IMR-90 (cell line): ENCODE data around the gene ATXN10. TPM values are rescaled to one million over a fixed set of nuclear protein-coding genes. Genes with fewer than 3 reads are reported as not detected.

ENCODE experiments used
- ATAC-seq: fragments of 200-7000 bp; cut with Tn5 transposase; 2 replicates; pipeline ENCODE4 v1.9.1; 2020; ENCODE audit warnings: low read depth, mild to moderate bottlenecking, moderate library complexity
- BruUV-seq: library from RNA; stranded (reverse); fragments of 400-500 nt; replicated peaks from 2 replicates; lab custom pipeline; 2021; lab: Mats Ljungman, UMichigan
- CTCF ChIA-PET: fragments of 300-600 bp; formaldehyde crosslinking; extraction: SDS; loops from one replicate; lab custom pipeline; 2021; ENCODE audit warnings: antibody characterized with exemption; lab: Yijun Ruan, JAX
- POLR2A ChIA-PET: fragments of 300-600 bp; sonication (Branson Sonifier 250); formaldehyde crosslinking; loops from one replicate; lab custom pipeline; 2022; ENCODE audit warnings: antibody characterized with exemption; ENCODE audit not compliant: unreplicated experiment; lab: Charles Lee
- DNase-seq: peaks from one replicate; pipeline ENCODE4 v3.0.0; 2013
- H2AFZ ChIP-seq: replicated peaks from 2 replicates; pipeline ENCODE3; 2013; ENCODE audit warnings: low read length, mild to moderate bottlenecking; ENCODE audit not compliant: poor library complexity
- H2AK5ac ChIP-seq: 2 replicates; pipeline ENCODE4 v1.6.1; 2013; ENCODE audit warnings: low read depth, low read length, inconsistent platforms
- H2AK9ac ChIP-seq: replicated peaks from 2 replicates; pipeline ENCODE3; 2013; ENCODE audit warnings: mild to moderate bottlenecking, low read depth, low read length, moderate library complexity; ENCODE audit not compliant: poor library complexity
- H2BK120ac ChIP-seq: 2 replicates; pipeline ENCODE4 v1.6.1; 2013; ENCODE audit warnings: low read depth, low read length, inconsistent platforms
- H2BK15ac ChIP-seq: 3 replicates; pipeline ENCODE4 v1.6.1; 2013; ENCODE audit warnings: low read depth, low read length, inconsistent platforms
- H2BK20ac ChIP-seq: 2 replicates; pipeline ENCODE4 v1.6.1; 2013; ENCODE audit warnings: low read depth, mild to moderate bottlenecking, inconsistent platforms, low read length, moderate library complexity
- H2BK5ac ChIP-seq: 2 replicates; pipeline ENCODE4 v1.6.1; 2013; ENCODE audit warnings: mild to moderate bottlenecking, low read depth, low read length, inconsistent platforms; ENCODE audit not compliant: poor library complexity, severe bottlenecking
- H3K14ac ChIP-seq: replicated peaks from 2 replicates; pipeline ENCODE4 v1.6.1; 2013; ENCODE audit warnings: low read depth, low read length, inconsistent platforms
- H3K18ac ChIP-seq: 2 replicates; pipeline ENCODE4 v1.6.1; 2013; ENCODE audit warnings: low read depth, low read length, control low read depth
- H3K23ac ChIP-seq: 2 replicates; pipeline ENCODE4 v1.6.1; 2013; ENCODE audit warnings: low read depth, low read length, inconsistent platforms
- H3K27ac ChIP-seq: 2 replicates; pipeline ENCODE4 v1.5.1; 2013; ENCODE audit warnings: mild to moderate bottlenecking, control low read depth, low read length; ENCODE audit not compliant: insufficient read depth
- H3K27me3 ChIP-seq: 2 replicates; pipeline ENCODE4 v1.6.1; 2013; ENCODE audit warnings: low read length; ENCODE audit not compliant: control insufficient read depth, insufficient read depth
- H3K36me3 ChIP-seq: 2 replicates; pipeline ENCODE4 v1.6.1; 2013; ENCODE audit warnings: low read length, mixed read lengths; ENCODE audit not compliant: control insufficient read depth, insufficient read depth
- H3K4ac ChIP-seq: 2 replicates; pipeline ENCODE4 v1.6.1; 2013; ENCODE audit warnings: low read depth, low read length, inconsistent platforms
- H3K4me1 ChIP-seq: 2 replicates; pipeline ENCODE4 v1.6.1; 2013; ENCODE audit warnings: low read length, mixed read lengths; ENCODE audit not compliant: control insufficient read depth, insufficient read depth
- H3K4me2 ChIP-seq: 2 replicates; pipeline ENCODE4 v1.6.1; 2013; ENCODE audit warnings: low read depth, mild to moderate bottlenecking, control low read depth, low read length, moderate library complexity
- H3K4me3 ChIP-seq: 2 replicates; pipeline ENCODE4 v1.5.1; 2013; ENCODE audit warnings: low read depth, mild to moderate bottlenecking, control low read depth, low read length, moderate library complexity; ENCODE audit not compliant: insufficient read depth
- H3K56ac ChIP-seq: 2 replicates; pipeline ENCODE4 v1.6.1; 2013; ENCODE audit warnings: low read length, inconsistent platforms; ENCODE audit not compliant: insufficient read depth; ENCODE audit errors: extremely low read depth
- H3K79me1 ChIP-seq, 2 experiments: 2 replicates each; pipeline ENCODE4 v1.6.1; 2013; ENCODE audit warnings: low read length in 2 of 2, inconsistent platforms in 1 of 2, low read depth in 1 of 2
- H3K9ac ChIP-seq: 2 replicates; pipeline ENCODE4 v1.6.1; 2013; ENCODE audit warnings: low read depth, low read length, control low read depth
- H3K9me1 ChIP-seq: 2 replicates; pipeline ENCODE4 v1.6.1; 2013; ENCODE audit warnings: low read length, inconsistent platforms; ENCODE audit not compliant: insufficient read depth
- H3K9me3 ChIP-seq: 2 replicates; pipeline ENCODE4 v1.6.1; 2013; ENCODE audit warnings: low read length; ENCODE audit not compliant: control insufficient read depth, insufficient read depth
- H4K20me1 ChIP-seq: 2 replicates; pipeline ENCODE4 v1.6.1; 2013; ENCODE audit warnings: low read length, inconsistent platforms; ENCODE audit not compliant: insufficient read depth
- H4K5ac ChIP-seq: 2 replicates; pipeline ENCODE4 v1.6.1; 2013; ENCODE audit warnings: mild to moderate bottlenecking, low read depth, low read length, control low read depth
- H4K8ac ChIP-seq, 2 experiments: 2 replicates each; pipeline ENCODE4 v1.6.1; 2013; ENCODE audit warnings: low read depth in 2 of 2, low read length in 2 of 2, control low read depth in 1 of 2, inconsistent platforms in 1 of 2
- H4K91ac ChIP-seq: 2 replicates; pipeline ENCODE4 v1.6.1; 2013; ENCODE audit warnings: low read depth, low read length, inconsistent platforms; ENCODE audit not compliant: insufficient read depth
- BHLHE40 ChIP-seq: fragments of 150-350 bp; IDR thresholded peaks from 2 replicates; pipeline ENCODE4 v1.6.1; 2016; ENCODE audit warnings: mild to moderate bottlenecking, low read depth, low read length
- CEBPB ChIP-seq: IDR thresholded peaks from 2 replicates; pipeline ENCODE4 v1.6.1; 2012; ENCODE audit warnings: low read depth, low read length, improper control_type of control experiment
- ELK1 ChIP-seq: fragments of 150-350 bp; IDR thresholded peaks from 2 replicates; pipeline ENCODE4 v1.6.1; 2016; ENCODE audit warnings: low read depth, mild to moderate bottlenecking, low read length, moderate library complexity, borderline replicate concordance
- FOS ChIP-seq: fragments of 150-350 bp; IDR thresholded peaks from 2 replicates; pipeline ENCODE4 v1.6.1; 2016; ENCODE audit warnings: low read depth, low read length
- MAFK ChIP-seq: IDR thresholded peaks from 2 replicates; pipeline ENCODE4 v1.6.1; 2012; ENCODE audit warnings: low read depth, low read length, improper control_type of control experiment
- MAZ ChIP-seq: IDR thresholded peaks from 2 replicates; pipeline ENCODE4 v1.6.1; 2012; ENCODE audit warnings: low read depth, mild to moderate bottlenecking, low read length, improper control_type of control experiment, moderate library complexity, borderline replicate concordance
- RCOR1 ChIP-seq: IDR thresholded peaks from 2 replicates; pipeline ENCODE4 v1.6.1; 2012; ENCODE audit warnings: mild to moderate bottlenecking, low read length, improper control_type of control experiment; ENCODE audit not compliant: insufficient replicate concordance
- RFX5 ChIP-seq: IDR thresholded peaks from 2 replicates; pipeline ENCODE4 v1.8.0; 2012; ENCODE audit warnings: low read depth, mild to moderate bottlenecking, low read length, moderate library complexity
- WGBS, 2 experiments: methylation state at CpG; one replicate each; pipeline versions ENCODE4 v1.1.5 to v1.1.7; 2013; ENCODE audit warnings: missing lambda C conversion rate in 2 of 2; ENCODE audit not compliant: insufficient read length in 1 of 2; ENCODE audit errors: extremely low coverage in 2 of 2; 5-methylcytosine and 5-hydroxymethylcytosine counted together
- dilution Hi-C: fragments of 300-500 bp; cut with HindIII; formaldehyde crosslinking; loops from one replicate; pipeline ENCODE4 v1.14.3; 2018; ENCODE audit warnings: low sequenced_read_pairs; ENCODE audit not compliant: unreplicated experiment
- in situ Hi-C: fragments of 300-500 bp; cut with MboI; formaldehyde crosslinking; loops from 3 replicates; pipeline ENCODE4 v1.14.3; 2019; ENCODE audit warnings: low sequenced_read_pairs, inconsistent platforms, mixed read lengths
- intact Hi-C: fragments of 100-400 bp; cut with micrococcal nuclease; formaldehyde crosslinking; loops from 2 replicates; pipeline ENCODE4 v1.10.0; 2022
- polyA plus RNA-seq, 3 experiments: library from polyadenylated mRNA; depleted of rRNA; stranded (reverse); fragments of >200 nt; gene quantifications; 2 replicates each; pipeline ENCODE4 v1.2.3, GENCODE V29; 2012; ENCODE audit warnings: low replicate concordance in 1 of 3
- total RNA-seq: library from RNA; depleted of rRNA; stranded (reverse); fragments of >200 nt; gene quantifications from 2 replicates; pipeline ENCODE4 v1.2.3, GENCODE V29; 2012

Gene ATXN10
- total and polyA plus RNA-seq, 2 of the 4 experiments (the other 2 are of a cell fraction) = 116 to 231 TPM

DNA sequence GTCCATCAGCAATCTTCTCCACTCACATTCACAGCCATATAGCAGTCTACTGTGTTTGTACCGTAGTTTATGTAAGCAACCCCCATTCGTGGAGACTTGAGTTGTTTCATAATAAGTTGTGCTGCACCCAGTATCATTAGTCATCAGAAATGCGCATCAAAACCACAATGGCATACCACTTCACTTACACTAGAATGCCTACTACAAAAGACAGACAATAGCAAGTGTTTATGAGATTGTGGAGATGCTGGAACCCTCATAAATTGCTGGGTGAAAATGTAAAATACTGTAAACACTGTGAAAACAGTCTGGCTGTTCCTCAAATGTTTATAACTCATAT, 133.3 kb downstream of the ATXN10 start:
- no peaks in the 10 kb centered on the region for H3K9me3 ChIP-seq
- no CpG with 5 or more reads among the region's 3 CpGs for WGBS, 2 experiments
- H2AK5ac ChIP-seq = no peak overlapping the region
- CTCF ChIA-PET = no interaction called here
- peaks cover 11% of the 10 kb centered on the region for H3K4me1 ChIP-seq
- peak overlapping the region; percentile 16 for H2BK5ac ChIP-seq
- ATAC-seq = peak; percentile 89
- dilution Hi-C loops = no loop called here
- no peak overlapping the region for H4K91ac ChIP-seq
- in situ Hi-C loops = no loop called here
- H2AK9ac ChIP-seq = no peak overlapping the region
- H2BK120ac ChIP-seq = no peak overlapping the region
- H3K27me3 ChIP-seq = no peaks in the 10 kb centered on the region
- H4K20me1 ChIP-seq = peaks cover 42% of the 10 kb centered on the region; the same call in 1 of the 2 replicates
- peaks cover 40 to 65% of the 10 kb centered on the region in 2 experiments for H3K79me1 ChIP-seq
- intact Hi-C loops = no loop called here
- no peak overlapping the region for H4K8ac ChIP-seq
- no peak overlapping the region for H2AFZ ChIP-seq
- POLR2A ChIA-PET = no interaction called here
- H3K23ac ChIP-seq = no peak overlapping the region
- no peak overlapping the region for H3K18ac ChIP-seq
- H2BK20ac ChIP-seq = no peak overlapping the region
- H3K9me1 ChIP-seq = peaks cover 26% of the 10 kb centered on the region
- H3K4me2 ChIP-seq = peak overlapping the region; percentile 30; the same call in 1 of the 2 replicates
- H2BK15ac ChIP-seq = no peak overlapping the region
- no peak overlapping the region for H4K5ac ChIP-seq
- BruUV-seq = no TSS peak
- H3K27ac ChIP-seq = no peak overlapping the region
- peak; percentile 98 for DNase-seq
- no peak overlapping the region for H3K4me3 ChIP-seq
- peaks cover 12% of the 10 kb centered on the region for H3K36me3 ChIP-seq
- H3K56ac ChIP-seq = no peak overlapping the region
- no peak overlapping the region for H3K9ac ChIP-seq
- TF ChIP-seq CEBPB = peak; percentile 90
- no peak for TF ChIP-seq RFX5
- peak; percentile 79 for TF ChIP-seq BHLHE40
- no peak for TF ChIP-seq ELK1
- peak; percentile 86 for TF ChIP-seq RCOR1
- peak; percentile 49 for TF ChIP-seq MAFK
- peak; percentile 87 for TF ChIP-seq FOS
- TF ChIP-seq MAZ = peak; percentile 46; the same call in 1 of the 2 replicates
- no peak overlapping the region for H3K4ac ChIP-seq
- no peak overlapping the region for H3K14ac ChIP-seq
